OCI-LY1 (cell line): ENCODE data around the gene ARID5B.

Experiments used
- H2AFZ ChIP-seq: fragments of 200-600 bp; sonication (generic), shearing (Covaris generic); 2 replicates; pipeline ENCODE4 v1.6.0; 2014; ENCODE audit warnings: antibody characterized with exemption, mild to moderate bottlenecking, low read length
- H3F3A ChIP-seq: fragments of 200-600 bp; sonication (generic), shearing (Covaris generic); 2 replicates; pipeline ENCODE4 v1.6.0; 2014; ENCODE audit warnings: mild to moderate bottlenecking, antibody characterized with exemption, low read length, moderate library complexity; ENCODE audit not compliant: insufficient read depth
- H3K27ac ChIP-seq: fragments of 200-600 bp; sonication (generic); 2 replicates; pipeline ENCODE4 v1.5.1; 2014; ENCODE audit warnings: low read length, mixed run types, mild to moderate bottlenecking, low read depth; ENCODE audit not compliant: poor library complexity, severe bottlenecking
- H3K27me3 ChIP-seq: fragments of 200-600 bp; sonication (generic); 2 replicates; pipeline ENCODE4 v1.6.0; 2014; ENCODE audit warnings: antibody characterized with exemption, mild to moderate bottlenecking, low read length, moderate library complexity; ENCODE audit not compliant: insufficient read depth
- H3K36me3 ChIP-seq: fragments of 200-600 bp; sonication (generic); 2 replicates; pipeline ENCODE4 v1.6.1; 2014; ENCODE audit warnings: mild to moderate bottlenecking, antibody characterized with exemption, low read length, moderate library complexity, mixed read lengths; ENCODE audit not compliant: insufficient read depth
- H3K4me1 ChIP-seq: fragments of 200-600 bp; sonication (generic); 2 replicates; pipeline ENCODE4 v1.5.1; 2014; ENCODE audit warnings: mild to moderate bottlenecking, low read length, moderate library complexity; ENCODE audit not compliant: insufficient read depth, severe bottlenecking
- H3K4me2 ChIP-seq: fragments of 200-600 bp; sonication (generic), shearing (Covaris generic); 2 replicates; pipeline ENCODE4 v1.6.1; 2014; ENCODE audit warnings: low read length
- H3K4me3 ChIP-seq: fragments of 200-600 bp; sonication (generic); 2 replicates; pipeline ENCODE4 v1.5.1; 2014; ENCODE audit warnings: low read length, low read depth, mild to moderate bottlenecking, mixed read lengths; ENCODE audit not compliant: poor library complexity, severe bottlenecking
- H3K79me2 ChIP-seq: fragments of 200-600 bp; shearing (Covaris generic); 2 replicates; pipeline ENCODE4 v1.6.1; 2016; ENCODE audit warnings: mixed run types, low read length, mixed read lengths; ENCODE audit not compliant: insufficient read depth
- H3K9ac ChIP-seq: fragments of 200-600 bp; sonication (generic), shearing (Covaris generic); 2 replicates; pipeline ENCODE4 v1.6.1; 2014; ENCODE audit warnings: mild to moderate bottlenecking, low read length, mixed read lengths
- H3K9me2 ChIP-seq: fragments of 200-600 bp; sonication (generic), shearing (Covaris generic); 2 replicates; pipeline ENCODE4 v1.6.1; 2014; ENCODE audit warnings: low read depth, mild to moderate bottlenecking, low read length, mixed read lengths
- H3K9me3 ChIP-seq: fragments of 200-600 bp; shearing (Covaris generic); 2 replicates; pipeline ENCODE4 v1.6.1; 2014; ENCODE audit warnings: low read length, mixed read lengths
- H4K20me1 ChIP-seq: fragments of 200-600 bp; sonication (generic), shearing (Covaris generic); 2 replicates; pipeline ENCODE4 v1.6.0; 2016; ENCODE audit warnings: mild to moderate bottlenecking, low read length; ENCODE audit not compliant: insufficient read depth
- EZH2 ChIP-seq: fragments of 200-600 bp; sonication (generic), shearing (Covaris generic); IDR thresholded peaks from 2 replicates; pipeline ENCODE4 v1.8.0; 2017; ENCODE audit warnings: borderline replicate concordance, mixed run types, mild to moderate bottlenecking, antibody characterized with exemption, low read length, moderate library complexity, mixed read lengths
- TF ChIP-seq, protein P1 (sequence below): fragments of 200-600 bp; sonication (generic), shearing (Covaris generic); IDR thresholded peaks from 2 replicates; pipeline ENCODE4 v1.5.1; 2017; ENCODE audit warnings: mild to moderate bottlenecking, antibody characterized with exemption, low read length, moderate library complexity, mixed read lengths

Gene ARID5B

DNA sequence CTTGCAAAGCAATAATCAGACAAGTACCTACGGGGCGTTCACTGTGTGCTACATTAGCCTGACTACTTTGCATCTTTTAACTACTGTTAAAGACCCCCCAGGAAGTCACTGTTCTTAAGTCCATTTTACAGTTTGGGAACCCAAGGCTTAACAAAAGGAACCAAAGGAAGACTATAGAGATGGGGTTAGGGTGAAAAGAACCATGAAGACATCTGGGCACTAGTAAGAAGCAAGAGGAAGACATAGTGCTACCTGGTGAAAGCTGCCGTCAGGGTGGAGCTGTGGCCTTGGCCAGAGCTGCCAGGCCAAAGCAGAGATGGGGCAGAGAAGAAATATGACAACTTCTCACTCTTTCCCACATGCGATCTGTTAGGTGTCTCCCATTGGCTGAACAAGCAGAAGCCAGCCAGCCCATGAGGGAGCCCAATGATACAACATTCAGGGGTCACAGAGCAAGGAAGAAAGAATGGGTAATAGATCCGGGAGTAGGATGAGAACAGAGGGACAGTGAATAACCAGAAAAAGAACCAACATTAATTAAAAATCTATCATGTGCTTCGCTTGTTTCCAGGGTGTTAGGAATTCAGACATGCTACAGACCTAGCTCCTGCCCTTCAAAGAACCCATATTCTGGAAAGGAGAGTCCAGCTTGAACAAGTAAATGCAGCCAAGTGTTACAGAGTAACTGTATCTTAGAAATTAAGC, 85.4 kb downstream of the ARID5B start:
- H3K4me1 ChIP-seq = peaks cover 91% of the 10 kb centered on the region
- peaks cover 11% of the 10 kb centered on the region for H3K36me3 ChIP-seq
- peak overlapping the region; percentile 65 for H3K9ac ChIP-seq
- H2AFZ ChIP-seq = no peak overlapping the region
- peaks cover 11% of the 10 kb centered on the region for H3F3A ChIP-seq
- peak overlapping the region; percentile 99 for H3K27ac ChIP-seq
- H3K9me2 ChIP-seq = no peaks in the 10 kb centered on the region
- peak overlapping the region; percentile 25 for H3K4me3 ChIP-seq
- no peaks in the 10 kb centered on the region for H3K9me3 ChIP-seq
- H3K27me3 ChIP-seq = no peaks in the 10 kb centered on the region
- no peaks in the 10 kb centered on the region for H4K20me1 ChIP-seq
- TF ChIP-seq EZH2 = no peak
- TF ChIP-seq, protein P1, sequence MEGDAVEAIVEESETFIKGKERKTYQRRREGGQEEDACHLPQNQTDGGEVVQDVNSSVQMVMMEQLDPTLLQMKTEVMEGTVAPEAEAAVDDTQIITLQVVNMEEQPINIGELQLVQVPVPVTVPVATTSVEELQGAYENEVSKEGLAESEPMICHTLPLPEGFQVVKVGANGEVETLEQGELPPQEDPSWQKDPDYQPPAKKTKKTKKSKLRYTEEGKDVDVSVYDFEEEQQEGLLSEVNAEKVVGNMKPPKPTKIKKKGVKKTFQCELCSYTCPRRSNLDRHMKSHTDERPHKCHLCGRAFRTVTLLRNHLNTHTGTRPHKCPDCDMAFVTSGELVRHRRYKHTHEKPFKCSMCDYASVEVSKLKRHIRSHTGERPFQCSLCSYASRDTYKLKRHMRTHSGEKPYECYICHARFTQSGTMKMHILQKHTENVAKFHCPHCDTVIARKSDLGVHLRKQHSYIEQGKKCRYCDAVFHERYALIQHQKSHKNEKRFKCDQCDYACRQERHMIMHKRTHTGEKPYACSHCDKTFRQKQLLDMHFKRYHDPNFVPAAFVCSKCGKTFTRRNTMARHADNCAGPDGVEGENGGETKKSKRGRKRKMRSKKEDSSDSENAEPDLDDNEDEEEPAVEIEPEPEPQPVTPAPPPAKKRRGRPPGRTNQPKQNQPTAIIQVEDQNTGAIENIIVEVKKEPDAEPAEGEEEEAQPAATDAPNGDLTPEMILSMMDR = no peak
- peaks cover 32% of the 10 kb centered on the region for H3K79me2 ChIP-seq
- H3K4me2 ChIP-seq = peak overlapping the region; percentile 64

DNA sequence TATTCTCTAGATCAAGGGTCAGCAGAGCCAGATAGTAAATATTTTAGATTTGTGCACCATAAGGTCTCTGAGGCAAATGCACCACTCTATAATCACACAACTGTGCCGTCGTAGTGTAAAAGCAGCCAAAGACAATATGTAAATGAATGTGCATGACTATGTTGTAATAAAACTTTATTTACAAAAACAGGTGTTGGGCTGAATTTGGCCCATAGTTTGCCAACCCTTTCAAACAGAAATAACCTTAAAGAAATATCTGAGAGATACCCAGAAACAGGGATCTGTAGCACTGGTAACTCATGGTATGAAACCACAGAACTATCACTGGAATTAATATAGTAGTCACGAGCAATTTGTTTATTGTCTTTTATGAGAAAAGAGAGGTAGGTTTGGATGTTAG, 86.0 kb downstream of the ARID5B start:
- H3K27me3 ChIP-seq = no peaks in the 10 kb centered on the region
- H3K9me3 ChIP-seq = no peaks in the 10 kb centered on the region
- peak overlapping the region; percentile 99 for H3K27ac ChIP-seq
- H3K4me1 ChIP-seq = peaks cover 91% of the 10 kb centered on the region
- TF ChIP-seq EZH2 = no peak
- TF ChIP-seq, protein P1 = no peak
- H2AFZ ChIP-seq = no peak overlapping the region
- no peaks in the 10 kb centered on the region for H4K20me1 ChIP-seq
- H3K4me2 ChIP-seq = peak overlapping the region; percentile 64
- peak overlapping the region; percentile 25 for H3K4me3 ChIP-seq
- H3F3A ChIP-seq = peaks cover 11% of the 10 kb centered on the region
- H3K36me3 ChIP-seq = peaks cover 11% of the 10 kb centered on the region
- peak overlapping the region; percentile 65 for H3K9ac ChIP-seq
- peaks cover 36% of the 10 kb centered on the region for H3K79me2 ChIP-seq
- H3K9me2 ChIP-seq = no peaks in the 10 kb centered on the region

DNA sequence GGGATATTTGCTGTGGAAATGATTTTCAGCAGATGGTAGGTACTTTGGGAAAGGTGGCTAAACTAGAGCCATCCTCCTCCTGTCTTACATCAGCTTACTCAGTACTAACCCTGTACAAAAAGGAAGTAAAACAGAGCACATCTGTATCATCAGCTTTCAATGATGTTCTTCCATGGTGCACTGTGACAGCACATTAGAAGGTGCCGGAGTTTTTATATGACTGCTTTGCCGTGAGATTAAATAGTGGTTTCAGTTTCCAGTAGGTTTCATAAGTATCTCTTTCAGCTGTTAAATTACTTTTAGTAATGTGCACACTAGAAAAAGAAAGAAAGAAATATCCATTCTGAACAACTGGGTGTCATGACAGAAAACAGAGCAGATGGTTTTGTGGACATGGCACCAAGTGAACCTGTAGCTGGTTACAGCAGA, 86.5 kb downstream of the ARID5B start:
- Histone ChIP-seq H3F3A (peaks cover 11% of the 10 kb centered on the region), H4K20me1 (no peaks in the 10 kb centered on the region), H3K27ac (peak overlapping the region; percentile 99), H3K9ac (peak overlapping the region; percentile 65), H2AFZ (no peak overlapping the region), H3K4me2 (peak overlapping the region; percentile 64), H3K79me2 (peaks cover 36% of the 10 kb centered on the region), H3K9me3 (no peaks in the 10 kb centered on the region), H3K4me1 (peaks cover 91% of the 10 kb centered on the region), H3K36me3 (peaks cover 11% of the 10 kb centered on the region), H3K9me2 (no peaks in the 10 kb centered on the region), H3K27me3 (no peaks in the 10 kb centered on the region), H3K4me3 (peak overlapping the region; percentile 25)
- TF ChIP-seq, protein P1 = no peak
- no peak for TF ChIP-seq EZH2
